ENCODE data around the gene HERPUD1.

The HERPUD1 gene

GRCh38 chr16:56921571-56921970, 10.4 kb upstream of the HERPUD1 start:
- TF ChIP-seq SNAI2 (CRISPR knock-in tag; IDR thresholded peaks at IDR 0.05) (no peak), ARNTL (CRISPR knock-in tag; IDR thresholded peaks at IDR 0.05; ENCODE audit: borderline replicate concordance, low read depth) (no peak), PPARA (CRISPR knock-in tag; IDR thresholded peaks at IDR 0.05; ENCODE audit: borderline replicate concordance) (no peak), ZNF8 (CRISPR knock-in tag; IDR thresholded peaks at IDR 0.05) (no peak), TOX (CRISPR knock-in tag; IDR thresholded peaks at IDR 0.05; ENCODE audit: borderline replicate concordance) (no peak), GLIS3 (CRISPR knock-in tag; IDR thresholded peaks at IDR 0.05) (no peak), ISL1 (CRISPR knock-in tag; IDR thresholded peaks at IDR 0.05) (no peak), ESRRG (CRISPR knock-in tag; IDR thresholded peaks at IDR 0.05) (no peak), OSR1 (CRISPR knock-in tag; IDR thresholded peaks at IDR 0.05) (no peak), PATZ1 (CRISPR knock-in tag; IDR thresholded peaks at IDR 0.05; ENCODE audit: borderline replicate concordance) (no peak), ZNF565 (CRISPR knock-in tag; conservative IDR thresholded peaks at IDR 0.05; ENCODE audit: low read depth) (no peak), ZC3H10 (CRISPR knock-in tag; IDR thresholded peaks at IDR 0.05) (no peak), CSDC2 (CRISPR knock-in tag; IDR thresholded peaks at IDR 0.05) (no peak), ZFP30 (CRISPR knock-in tag; IDR thresholded peaks at IDR 0.05) (no peak), RARB (CRISPR knock-in tag; IDR thresholded peaks at IDR 0.05) (no peak)
- ATAC-seq: no peak

DNA sequence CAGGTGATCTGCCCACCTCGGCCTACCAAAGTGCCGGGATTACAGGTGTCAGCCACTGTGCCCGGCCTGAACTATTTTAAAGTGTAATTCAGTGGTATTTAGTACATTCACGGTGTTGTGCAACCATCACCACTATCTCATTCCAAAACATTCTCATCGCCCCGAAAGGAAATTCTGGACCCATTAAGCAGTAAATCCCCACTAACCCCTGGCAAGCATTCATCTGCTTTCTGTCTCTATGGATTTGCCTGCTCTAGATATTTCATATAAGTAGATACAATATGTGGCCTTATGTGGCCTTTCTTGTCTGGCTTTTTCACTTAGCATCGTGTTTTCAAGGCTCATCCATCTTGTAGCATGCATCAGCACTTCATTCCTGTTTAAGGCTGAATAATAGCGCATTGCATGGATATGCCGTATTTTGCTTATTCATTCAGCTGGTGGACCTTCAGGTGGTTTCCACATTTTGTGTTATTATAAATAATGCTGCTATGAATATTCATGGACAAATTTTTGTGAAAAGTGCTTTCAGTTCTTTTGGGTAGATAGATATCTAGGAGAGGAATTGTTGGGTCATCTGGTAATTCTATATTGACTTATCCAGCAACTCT, 8.4 kb upstream of the HERPUD1 start:
- TF ChIP-seq ZC3H10 (CRISPR knock-in tag; IDR thresholded peaks at IDR 0.05) (no peak), ZNF8 (CRISPR knock-in tag; IDR thresholded peaks at IDR 0.05) (no peak), CSDC2 (CRISPR knock-in tag; IDR thresholded peaks at IDR 0.05) (no peak), PPARA (CRISPR knock-in tag; IDR thresholded peaks at IDR 0.05; ENCODE audit: borderline replicate concordance) (no peak), OSR1 (CRISPR knock-in tag; IDR thresholded peaks at IDR 0.05) (no peak), TCF4 (CRISPR knock-in tag; IDR thresholded peaks at IDR 0.05; ENCODE audit: borderline replicate concordance) (no peak), ZNF70 (CRISPR knock-in tag; IDR thresholded peaks at IDR 0.05) (no peak), ZNF565 (CRISPR knock-in tag; conservative IDR thresholded peaks at IDR 0.05; ENCODE audit: low read depth) (no peak), ESRRG (CRISPR knock-in tag; IDR thresholded peaks at IDR 0.05) (no peak), ISL1 (CRISPR knock-in tag; IDR thresholded peaks at IDR 0.05) (no peak), POU6F1 (CRISPR knock-in tag; IDR thresholded peaks at IDR 0.05; ENCODE audit: borderline replicate concordance, low read depth) (no peak), PATZ1 (CRISPR knock-in tag; IDR thresholded peaks at IDR 0.05; ENCODE audit: borderline replicate concordance) (no peak), ZFP3 (CRISPR knock-in tag; IDR thresholded peaks at IDR 0.05) (no peak), TOX (CRISPR knock-in tag; IDR thresholded peaks at IDR 0.05; ENCODE audit: borderline replicate concordance) (no peak), ZFP30 (CRISPR knock-in tag; IDR thresholded peaks at IDR 0.05) (no peak)
- TF ChIP-seq, protein P1, sequence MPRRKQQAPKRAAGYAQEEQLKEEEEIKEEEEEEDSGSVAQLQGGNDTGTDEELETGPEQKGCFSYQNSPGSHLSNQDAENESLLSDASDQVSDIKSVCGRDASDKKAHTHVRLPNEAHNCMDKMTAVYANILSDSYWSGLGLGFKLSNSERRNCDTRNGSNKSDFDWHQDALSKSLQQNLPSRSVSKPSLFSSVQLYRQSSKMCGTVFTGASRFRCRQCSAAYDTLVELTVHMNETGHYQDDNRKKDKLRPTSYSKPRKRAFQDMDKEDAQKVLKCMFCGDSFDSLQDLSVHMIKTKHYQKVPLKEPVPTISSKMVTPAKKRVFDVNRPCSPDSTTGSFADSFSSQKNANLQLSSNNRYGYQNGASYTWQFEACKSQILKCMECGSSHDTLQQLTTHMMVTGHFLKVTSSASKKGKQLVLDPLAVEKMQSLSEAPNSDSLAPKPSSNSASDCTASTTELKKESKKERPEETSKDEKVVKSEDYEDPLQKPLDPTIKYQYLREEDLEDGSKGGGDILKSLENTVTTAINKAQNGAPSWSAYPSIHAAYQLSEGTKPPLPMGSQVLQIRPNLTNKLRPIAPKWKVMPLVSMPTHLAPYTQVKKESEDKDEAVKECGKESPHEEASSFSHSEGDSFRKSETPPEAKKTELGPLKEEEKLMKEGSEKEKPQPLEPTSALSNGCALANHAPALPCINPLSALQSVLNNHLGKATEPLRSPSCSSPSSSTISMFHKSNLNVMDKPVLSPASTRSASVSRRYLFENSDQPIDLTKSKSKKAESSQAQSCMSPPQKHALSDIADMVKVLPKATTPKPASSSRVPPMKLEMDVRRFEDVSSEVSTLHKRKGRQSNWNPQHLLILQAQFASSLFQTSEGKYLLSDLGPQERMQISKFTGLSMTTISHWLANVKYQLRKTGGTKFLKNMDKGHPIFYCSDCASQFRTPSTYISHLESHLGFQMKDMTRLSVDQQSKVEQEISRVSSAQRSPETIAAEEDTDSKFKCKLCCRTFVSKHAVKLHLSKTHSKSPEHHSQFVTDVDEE (CRISPR knock-in tag; IDR thresholded peaks at IDR 0.05): no peak
- no peak for ATAC-seq

- no peak for ATAC-seq
- TF ChIP-seq SNAI2 (CRISPR knock-in tag; IDR thresholded peaks at IDR 0.05): no peak
- no peak for TF ChIP-seq CSRNP3 (CRISPR knock-in tag; IDR thresholded peaks at IDR 0.05)
- TF ChIP-seq ZNF565 (CRISPR knock-in tag; conservative IDR thresholded peaks at IDR 0.05; ENCODE audit: low read depth): no peak
- no peak for TF ChIP-seq OSR1 (CRISPR knock-in tag; IDR thresholded peaks at IDR 0.05)
- TF ChIP-seq ZNF70 (CRISPR knock-in tag; IDR thresholded peaks at IDR 0.05): no peak
- TF ChIP-seq TCF4 (CRISPR knock-in tag; IDR thresholded peaks at IDR 0.05; ENCODE audit: borderline replicate concordance): no peak
- TF ChIP-seq ISL1 (CRISPR knock-in tag; IDR thresholded peaks at IDR 0.05): no peak
- no peak for TF ChIP-seq PPARA (CRISPR knock-in tag; IDR thresholded peaks at IDR 0.05; ENCODE audit: borderline replicate concordance)
- TF ChIP-seq ZNF8 (CRISPR knock-in tag; IDR thresholded peaks at IDR 0.05): no peak
- TF ChIP-seq POU6F1 (CRISPR knock-in tag; IDR thresholded peaks at IDR 0.05; ENCODE audit: borderline replicate concordance, low read depth): no peak
- TF ChIP-seq RARB (CRISPR knock-in tag; IDR thresholded peaks at IDR 0.05): no peak
- TF ChIP-seq ZFP30 (CRISPR knock-in tag; IDR thresholded peaks at IDR 0.05): no peak
- TF ChIP-seq TOX (CRISPR knock-in tag; IDR thresholded peaks at IDR 0.05; ENCODE audit: borderline replicate concordance): no peak
- TF ChIP-seq, protein P2, sequence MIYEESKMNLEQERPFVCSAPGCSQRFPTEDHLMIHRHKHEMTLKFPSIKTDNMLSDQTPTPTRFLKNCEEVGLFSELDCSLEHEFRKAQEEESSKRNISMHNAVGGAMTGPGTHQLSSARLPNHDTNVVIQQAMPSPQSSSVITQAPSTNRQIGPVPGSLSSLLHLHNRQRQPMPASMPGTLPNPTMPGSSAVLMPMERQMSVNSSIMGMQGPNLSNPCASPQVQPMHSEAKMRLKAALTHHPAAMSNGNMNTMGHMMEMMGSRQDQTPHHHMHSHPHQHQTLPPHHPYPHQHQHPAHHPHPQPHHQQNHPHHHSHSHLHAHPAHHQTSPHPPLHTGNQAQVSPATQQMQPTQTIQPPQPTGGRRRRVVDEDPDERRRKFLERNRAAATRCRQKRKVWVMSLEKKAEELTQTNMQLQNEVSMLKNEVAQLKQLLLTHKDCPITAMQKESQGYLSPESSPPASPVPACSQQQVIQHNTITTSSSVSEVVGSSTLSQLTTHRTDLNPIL (CRISPR knock-in tag; IDR thresholded peaks at IDR 0.05; ENCODE audit: low read depth): no peak
- no peak for TF ChIP-seq ZC3H10 (CRISPR knock-in tag; IDR thresholded peaks at IDR 0.05)
- no peak for TF ChIP-seq CSDC2 (CRISPR knock-in tag; IDR thresholded peaks at IDR 0.05)
- TF ChIP-seq ESRRG (CRISPR knock-in tag; IDR thresholded peaks at IDR 0.05): no peak
Measured at GRCh38 chr16:56927471-56927870, 4.5 kb upstream of the HERPUD1 start.

Measured in SK-N-SH treated with all-trans-retinoic acid at 6 μM for 48 hours (cell line).